ENCODE data around the gene MRPS26.

MRPS26 gene

DNA sequence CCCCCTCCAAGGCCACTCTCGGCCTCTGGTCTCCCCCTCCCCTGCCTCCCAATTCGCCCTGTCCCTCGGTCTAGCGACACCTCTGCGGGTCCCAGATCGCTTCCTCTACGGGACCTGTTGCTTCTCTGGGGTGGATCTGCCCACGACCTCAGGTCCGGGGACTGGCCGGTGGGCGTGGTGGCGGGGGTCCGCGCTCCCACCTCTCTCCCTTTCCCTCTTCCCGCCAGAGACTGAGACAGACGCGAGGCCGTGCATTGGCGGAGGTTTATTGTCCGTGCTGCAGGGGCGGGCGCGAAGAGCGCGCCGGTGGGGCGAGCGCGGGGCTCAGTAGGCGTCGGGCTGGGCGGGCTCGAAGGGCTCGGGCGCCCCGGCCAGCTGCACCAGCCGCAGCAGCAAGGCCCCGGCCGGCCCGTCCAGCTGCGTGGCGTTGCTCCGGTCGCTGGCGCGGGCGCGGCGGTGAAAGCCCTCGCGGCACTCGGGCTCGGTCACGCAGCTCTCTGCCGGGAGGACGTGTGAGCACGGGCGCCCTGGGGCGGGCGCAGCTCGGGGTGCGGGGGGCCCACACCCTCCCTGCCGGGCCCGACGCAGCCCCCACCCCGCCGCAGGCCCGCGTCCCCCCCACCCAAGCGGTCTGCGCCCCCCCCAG, 36.6 kb downstream of the MRPS26 start (continued):
- no peak for TF ChIP-seq ZNF654 (tag by site-specific recombination; IDR thresholded peaks at IDR 0.05; ENCODE audit: low read depth)

GRCh38 chr20:3082955-3083952, 37.4 kb downstream of the MRPS26 start:
- H3K4me3 ChIP-seq (ENCODE audit: low read depth, low read length), result no peak overlapping the region
- ChIA-PET CTCF (no interaction called here), POLR2A (no interaction called here)
- TF ChIP-seq ZBTB21 (tag by site-specific recombination; IDR thresholded peaks at IDR 0.05) (no peak), ZNF585B (tag by site-specific recombination; IDR thresholded peaks at IDR 0.05) (no peak), KLF1 (tag by site-specific recombination; IDR thresholded peaks at IDR 0.05) (no peak), ZNF629 (tag by site-specific recombination; IDR thresholded peaks at IDR 0.05) (no peak), ZNF26 (tag by site-specific recombination; IDR thresholded peaks at IDR 0.05) (no peak), PRDM10 (tag by site-specific recombination; IDR thresholded peaks at IDR 0.05) (no peak), ZNF157 (tag by site-specific recombination; IDR thresholded peaks at IDR 0.05) (no peak)
- TF ChIP-seq, protein P1, sequence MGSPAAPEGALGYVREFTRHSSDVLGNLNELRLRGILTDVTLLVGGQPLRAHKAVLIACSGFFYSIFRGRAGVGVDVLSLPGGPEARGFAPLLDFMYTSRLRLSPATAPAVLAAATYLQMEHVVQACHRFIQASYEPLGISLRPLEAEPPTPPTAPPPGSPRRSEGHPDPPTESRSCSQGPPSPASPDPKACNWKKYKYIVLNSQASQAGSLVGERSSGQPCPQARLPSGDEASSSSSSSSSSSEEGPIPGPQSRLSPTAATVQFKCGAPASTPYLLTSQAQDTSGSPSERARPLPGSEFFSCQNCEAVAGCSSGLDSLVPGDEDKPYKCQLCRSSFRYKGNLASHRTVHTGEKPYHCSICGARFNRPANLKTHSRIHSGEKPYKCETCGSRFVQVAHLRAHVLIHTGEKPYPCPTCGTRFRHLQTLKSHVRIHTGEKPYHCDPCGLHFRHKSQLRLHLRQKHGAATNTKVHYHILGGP (tag by site-specific recombination; IDR thresholded peaks at IDR 0.05), result no peak
- TF ChIP-seq, protein P2, sequence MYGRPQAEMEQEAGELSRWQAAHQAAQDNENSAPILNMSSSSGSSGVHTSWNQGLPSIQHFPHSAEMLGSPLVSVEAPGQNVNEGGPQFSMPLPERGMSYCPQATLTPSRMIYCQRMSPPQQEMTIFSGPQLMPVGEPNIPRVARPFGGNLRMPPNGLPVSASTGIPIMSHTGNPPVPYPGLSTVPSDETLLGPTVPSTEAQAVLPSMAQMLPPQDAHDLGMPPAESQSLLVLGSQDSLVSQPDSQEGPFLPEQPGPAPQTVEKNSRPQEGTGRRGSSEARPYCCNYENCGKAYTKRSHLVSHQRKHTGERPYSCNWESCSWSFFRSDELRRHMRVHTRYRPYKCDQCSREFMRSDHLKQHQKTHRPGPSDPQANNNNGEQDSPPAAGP (tag by site-specific recombination; IDR thresholded peaks at IDR 0.05), result no peak
- no peaks in the 10 kb centered on the region for H3K4me1 ChIP-seq (ENCODE audit: control insufficient read depth, insufficient read depth, low read length)
- no peaks in the 10 kb centered on the region for H3K36me3 ChIP-seq (ENCODE audit: control insufficient read depth in 2 of 2, insufficient read depth in 1 of 2, low read length in 2 of 2)
- H3K9me3 ChIP-seq (ENCODE audit: control insufficient read depth, insufficient read depth, low read depth, low read length), result no peaks in the 10 kb centered on the region
- H3K27ac ChIP-seq (ENCODE audit: extremely low read depth, low read depth, low read length), result no peak overlapping the region

GRCh38 chr20:3084283-3084985, 38.6 kb downstream of the MRPS26 start, which contains the start of gene AVP:
TSS of gene AVP (minus strand) at chr20:3084724. CDS start at chr20:3084674, 50 bp downstream.
- ChIA-PET CTCF (no interaction called here), POLR2A (no interaction called here)
- Histone ChIP-seq H3K9me3 (ENCODE audit: control insufficient read depth, insufficient read depth, low read depth, low read length) (no peaks in the 10 kb centered on the region), H3K36me3 (ENCODE audit: control insufficient read depth in 2 of 2, insufficient read depth in 1 of 2, low read length in 2 of 2) (no peaks in the 10 kb centered on the region), H3K4me1 (ENCODE audit: control insufficient read depth, insufficient read depth, low read length) (no peaks in the 10 kb centered on the region), H3K4me3 (ENCODE audit: low read depth, low read length) (no peak within 1 kb of the TSS), H3K27ac (ENCODE audit: extremely low read depth, low read depth, low read length) (no peak within 1 kb of the TSS)
- TF ChIP-seq ZNF37A (tag by site-specific recombination; IDR thresholded peaks at IDR 0.05), result no peak
- TF ChIP-seq ZIC2 (tag by site-specific recombination; IDR thresholded peaks at IDR 0.05), result peak; percentile 59
- peak; percentile 40 for TF ChIP-seq GLIS1 (tag by site-specific recombination; IDR thresholded peaks at IDR 0.05)
- no peak for TF ChIP-seq ZXDB (tag by site-specific recombination; IDR thresholded peaks at IDR 0.05)
